Body of pancreas (tissue), 4 donors: Measurements from ENCODE around the gene NR0B1. TPM values are rescaled to one million over a fixed set of nuclear protein-coding genes. Genes with fewer than 3 reads are reported as not detected.

Experiments used
- ATAC-seq: fragments of 150-250 bp; one replicate; pipeline ENCODE4 v1.9.1; 2016
- DNase-seq, 4 donors: peaks; one replicate each; pipeline ENCODE4 v3.0.0-alpha.2; 2019
- H3K27ac ChIP-seq, 4 donors: fragments of 200-600 bp; sonication (generic); 1 replicate in 3 of 4; 2 replicates in 1 of 4; pipeline versions ENCODE4 v1.5.1 to v1.6.1; 2016 to 2019; ENCODE audit warnings: mild to moderate bottlenecking in 1 of 4, mixed read lengths in 1 of 4, moderate library complexity in 1 of 4
- H3K27me3 ChIP-seq, 2 donors: fragments of 200-600 bp; sonication (generic); one replicate each; pipeline ENCODE4 v1.6.0; 2016; ENCODE audit warnings: mild to moderate bottlenecking in 1 of 2
- H3K36me3 ChIP-seq, 2 donors: fragments of 200-600 bp; sonication (generic); replicated peaks in 1 of 2; 2 replicates each; pipeline ENCODE4 v1.5.1; 2016; ENCODE audit warnings: low read depth in 2 of 2; ENCODE audit not compliant: insufficient read depth in 1 of 2
- H3K4me1 ChIP-seq: fragments of 200-600 bp; sonication (generic); one replicate; pipeline ENCODE4 v1.6.0; 2016
- H3K4me3 ChIP-seq, 2 donors: fragments of 200-600 bp; sonication (generic); 1 replicate in 1 of 2; 2 replicates in 1 of 2; pipeline ENCODE4 v1.5.1; 2016 to 2019
- H3K9me3 ChIP-seq, 3 donors: fragments of 200-600 bp; sonication (generic); 1 replicate in 2 of 3; 2 replicates in 1 of 3; pipeline ENCODE4 v1.5.1; 2016
- CTCF ChIP-seq, 7 experiments: fragments of 450-650 bp in 4 of 7; fragments of 200-600 bp in 3 of 7; sonication (generic) in 3 of 7; IDR thresholded peaks; one replicate each; pipeline ENCODE4 v1.5.1; 2016 to 2019; ENCODE audit warnings: antibody characterized with exemption in 7 of 7
- POLR2A ChIP-seq, 3 donors: fragments of 450-650 bp; IDR thresholded peaks; one replicate each; pipeline ENCODE4 v1.6.1; 2016; ENCODE audit warnings: antibody characterized with exemption in 3 of 3, mild to moderate bottlenecking in 2 of 3
- WGBS, 2 donors: methylation state at CpG; one replicate each; pipeline ENCODE4 v1.1.5; 2017; 5-methylcytosine and 5-hydroxymethylcytosine counted together
- intact Hi-C: fragments of 100-400 bp; cut with DNase I; formaldehyde crosslinking; loops from one replicate; pipeline ENCODE4 v1.15.1; 2023
- total RNA-seq, 2 donors: library from RNA; depleted of rRNA; stranded (reverse); fragments of >200 nt; gene quantifications; one replicate each; pipeline ENCODE4 v1.1.0, GENCODE V29; 2016

The NR0B1 gene
- under 1 TPM in 1 of 2 donors, not detected in 1; 0.78 TPM for total RNA-seq

GRCh38 chrX:30309139-30309571 lies at the start of gene NR0B1:
Gene NR0B1 (minus strand): TSS chrX:30309390. CDS start chrX:30309363, 27 bp downstream.
- WGBS, 2 donors, result 2 to 15% methylated on average over 7 to 25 of the region's 46 CpGs
- Histone ChIP-seq H3K36me3 (no peaks in the 10 kb centered on the region), H3K27ac (no peak within 1 kb of the TSS), H3K9me3 (no peaks in the 10 kb centered on the region), H3K27me3 (no peaks in the 10 kb centered on the region), H3K4me3 (no peak within 1 kb of the TSS), H3K4me1 (no peaks in the 10 kb centered on the region)
- no peak for ATAC-seq
- DNase-seq, result peak; percentile 7 to 20 (median 10)
- TF ChIP-seq POLR2A (IDR thresholded peaks at IDR 0.05) (peak in 2 of 3 donors; percentile 16 to 35), CTCF (IDR thresholded peaks at IDR 0.05) (no peak)
- intact Hi-C loops, result no loop called here

- Histone ChIP-seq H3K4me1 (no peaks in the 10 kb centered on the region), H3K27ac (no peak overlapping the region), H3K4me3 (no peak overlapping the region), H3K27me3 (no peaks in the 10 kb centered on the region), H3K36me3 (no peaks in the 10 kb centered on the region), H3K9me3 (no peaks in the 10 kb centered on the region)
- ATAC-seq, result no peak
- intact Hi-C loops, result no loop called here
- DNase-seq, result no peak
- TF ChIP-seq CTCF (IDR thresholded peaks at IDR 0.05), result no peak
- TF ChIP-seq POLR2A (IDR thresholded peaks at IDR 0.05), result no peak
These were observed 40.8 kb upstream of the NR0B1 start for GRCh38 chrX:30349946-30350345.

GRCh38 chrX:30343206-30343605 lies 34.0 kb upstream of the NR0B1 start:
- intact Hi-C loops, result no loop called here
- Histone ChIP-seq H3K27ac (no peak overlapping the region), H3K4me1 (no peaks in the 10 kb centered on the region), H3K4me3 (no peak overlapping the region), H3K9me3 (no peaks in the 10 kb centered on the region), H3K36me3 (no peaks in the 10 kb centered on the region), H3K27me3 (no peaks in the 10 kb centered on the region)
- no peak for TF ChIP-seq CTCF (IDR thresholded peaks at IDR 0.05)
- no peak for TF ChIP-seq POLR2A (IDR thresholded peaks at IDR 0.05)
- DNase-seq, result no peak
- WGBS, 2 donors, result 34 to 37% methylated on average over 4 of the region's 4 CpGs
- no peak for ATAC-seq

GRCh38 chrX:30340753-30341152 lies 31.6 kb upstream of the NR0B1 start:
- H3K27ac ChIP-seq, result no peak overlapping the region
- no peak for TF ChIP-seq POLR2A (IDR thresholded peaks at IDR 0.05)
- no peak for TF ChIP-seq CTCF (IDR thresholded peaks at IDR 0.05)
- intact Hi-C loops, result no loop called here
- H3K4me3 ChIP-seq, result no peak overlapping the region
- no peaks in the 10 kb centered on the region for H3K9me3 ChIP-seq
- no peaks in the 10 kb centered on the region for H3K27me3 ChIP-seq
- no peaks in the 10 kb centered on the region for H3K4me1 ChIP-seq
- H3K36me3 ChIP-seq, result no peaks in the 10 kb centered on the region
- no peak for ATAC-seq
- WGBS, 2 donors, result 83 to 87% methylated on average over 5 to 7 of the region's 7 CpGs
- DNase-seq, result peak in 1 of 4 donors; percentile 6

- H3K27ac ChIP-seq, result no peak overlapping the region
- no peaks in the 10 kb centered on the region for H3K4me1 ChIP-seq
- TF ChIP-seq CTCF (IDR thresholded peaks at IDR 0.05) (no peak), POLR2A (IDR thresholded peaks at IDR 0.05) (no peak)
- DNase-seq (no peak), ATAC-seq (no peak)
- no peak overlapping the region for H3K4me3 ChIP-seq
- no peaks in the 10 kb centered on the region for H3K27me3 ChIP-seq
- intact Hi-C loops, result no loop called here
- 82 to 87% methylated on average over 4 of the region's 4 CpGs for WGBS, 2 donors
- no peaks in the 10 kb centered on the region for H3K36me3 ChIP-seq
- H3K9me3 ChIP-seq, result no peaks in the 10 kb centered on the region
These were observed 18.6 kb upstream of the NR0B1 start for GRCh38 chrX:30327762-30328161.
